EL (cell line): ENCODE data around the gene PRPF31.
"Not testable (repeated sequence)": the region's sequence is repeated elsewhere in the genome, so short reads cannot be mapped to it uniquely, and the experiment has no call there.

ENCODE experiments used
- DNase-seq: peaks from one replicate; pipeline ENCODE4 v3.0.0-alpha.2; 2016

Gene PRPF31

GRCh38 chr19:54115109-54116063 is at the start of gene PRPF31, which contains the start of gene TFPT:
Gene PRPF31 (plus strand): TSS chr19:54115754. CDS start chr19:54118279, 2,525 bp downstream.
Gene TFPT (minus strand): TSS chr19:54115657. CDS start chr19:54115269, 388 bp downstream.
- DNase-seq, result peak; percentile 98

GRCh38 chr19:54069470-54069869 is 46.1 kb upstream of the PRPF31 start:
- DNase-seq, result no peak

DNA sequence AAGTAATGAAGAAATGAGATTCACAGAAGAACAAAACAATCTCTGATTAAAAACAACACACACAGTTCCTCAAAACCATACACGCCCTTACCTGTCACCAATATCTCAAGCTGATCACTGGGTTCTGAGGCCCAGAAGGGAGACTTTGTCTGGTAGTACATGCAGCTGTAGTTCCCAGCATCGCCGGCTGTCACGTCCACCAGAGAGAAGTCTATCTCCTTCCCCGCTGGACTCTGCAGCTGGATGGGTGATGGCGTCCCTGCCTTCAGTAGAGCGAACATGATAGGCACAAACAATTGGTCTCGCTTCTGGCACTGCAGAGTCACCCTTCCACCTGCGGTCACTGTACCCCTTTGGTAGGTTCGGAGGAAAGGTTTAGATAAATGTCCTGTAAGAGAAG is 41.7 kb upstream of the PRPF31 start:
- no peak for DNase-seq

DNA sequence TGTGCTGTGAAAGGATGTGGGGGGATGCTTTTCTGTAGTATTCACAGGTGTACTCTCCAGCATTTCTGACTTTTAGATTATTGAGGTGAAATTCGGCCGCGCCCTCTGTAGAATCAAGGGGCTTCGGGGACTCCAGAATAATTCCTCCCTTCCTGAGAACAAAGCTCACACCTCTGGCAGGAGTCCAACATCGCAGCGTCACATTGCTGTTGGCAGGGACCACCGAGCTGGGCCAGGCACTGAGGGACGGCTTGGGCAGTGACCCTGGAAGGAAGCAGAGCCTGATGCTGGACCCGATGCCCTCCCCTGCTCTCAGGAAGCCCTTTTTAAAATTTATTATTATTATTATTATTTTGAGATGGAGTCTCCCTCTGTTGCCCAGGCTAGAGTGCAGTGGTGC is 40.7 kb upstream of the PRPF31 start:
- no peak for DNase-seq

GRCh38 chr19:54077334-54077733 is 38.2 kb upstream of the PRPF31 start:
- DNase-seq, result no peak

GRCh38 chr19:54081032-54081431 is 34.5 kb upstream of the PRPF31 start, which contains the start of gene TARM1:
Gene TARM1 (minus strand): TSS chr19:54081365. CDS start chr19:54081340, 25 bp downstream.
- DNase-seq, result no peak

GRCh38 chr19:54084410-54084809 is 31.1 kb upstream of the PRPF31 start:
- no peak for DNase-seq

DNA sequence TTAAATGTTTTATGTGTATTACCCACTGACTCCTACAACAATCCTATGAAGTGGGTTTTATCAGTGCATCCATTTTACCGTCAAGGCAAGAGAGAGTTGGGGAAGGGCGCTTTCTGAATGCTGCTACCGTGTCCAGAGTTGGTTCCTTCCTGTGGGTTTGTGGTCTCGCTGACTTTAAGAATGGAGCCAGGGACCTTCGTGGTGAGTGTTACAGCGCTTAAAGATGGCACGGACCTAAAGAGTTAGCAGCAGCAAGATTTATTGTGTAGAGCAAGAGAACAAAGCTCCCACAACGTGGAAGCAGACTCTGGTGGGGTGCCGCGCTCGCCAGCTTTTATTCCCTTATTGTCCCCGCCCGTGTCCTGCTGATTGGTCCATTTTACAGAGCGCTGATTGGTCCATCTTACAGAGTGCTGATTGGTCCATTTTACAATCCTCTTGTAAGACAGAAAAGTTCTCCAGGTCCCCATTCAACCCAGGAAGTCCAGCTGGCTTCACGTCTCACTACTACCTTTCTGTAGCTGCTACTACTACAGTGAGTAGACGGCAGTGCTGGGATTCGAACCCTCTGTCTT is 21.0 kb upstream of the PRPF31 start:
- DNase-seq, result no peak

- DNase-seq, result no peak
These were observed 20.3 kb upstream of the PRPF31 start for GRCh38 chr19:54095136-54095858.

- DNase-seq, result peak; percentile 61
These were observed 19.5 kb upstream of the PRPF31 start for GRCh38 chr19:54095859-54096616.

- DNase-seq, result peak; percentile 54
These were observed 18.9 kb upstream of the PRPF31 start for GRCh38 chr19:54096617-54097106.

DNA sequence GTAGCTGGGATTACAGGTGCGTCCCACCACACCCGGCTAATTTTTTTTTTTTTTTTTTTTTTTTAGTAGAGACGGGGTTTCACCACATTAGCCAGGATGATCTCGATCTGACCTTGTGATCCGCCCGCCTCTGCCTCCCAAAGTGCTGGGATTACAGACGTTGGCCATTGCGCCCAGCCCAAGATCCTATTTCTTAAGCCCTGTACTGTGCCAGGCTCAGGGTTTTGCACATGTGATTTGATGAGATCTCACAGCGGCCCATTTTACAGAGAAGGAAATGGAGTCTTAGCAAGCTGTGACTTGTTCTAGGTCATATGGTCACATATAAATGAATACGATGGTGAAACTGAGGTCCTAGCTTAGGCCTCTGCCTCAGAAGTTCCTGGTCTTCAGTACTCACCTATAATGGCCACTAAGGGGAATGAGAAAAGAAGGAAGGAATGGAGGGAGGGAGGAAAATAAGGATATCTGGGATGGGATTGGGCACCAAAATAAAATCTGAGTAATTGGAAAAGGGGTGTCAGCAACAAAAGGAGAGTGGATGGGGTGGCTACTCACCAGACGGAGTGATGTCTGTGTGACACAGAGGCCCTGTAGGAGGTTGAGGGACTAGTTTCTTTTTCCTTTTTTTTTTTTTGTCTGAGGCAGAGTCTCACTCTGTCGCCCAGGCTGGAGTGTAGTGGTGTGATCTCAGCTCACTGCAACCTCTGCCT is 16.2 kb upstream of the PRPF31 start:
- no peak for DNase-seq

DNA sequence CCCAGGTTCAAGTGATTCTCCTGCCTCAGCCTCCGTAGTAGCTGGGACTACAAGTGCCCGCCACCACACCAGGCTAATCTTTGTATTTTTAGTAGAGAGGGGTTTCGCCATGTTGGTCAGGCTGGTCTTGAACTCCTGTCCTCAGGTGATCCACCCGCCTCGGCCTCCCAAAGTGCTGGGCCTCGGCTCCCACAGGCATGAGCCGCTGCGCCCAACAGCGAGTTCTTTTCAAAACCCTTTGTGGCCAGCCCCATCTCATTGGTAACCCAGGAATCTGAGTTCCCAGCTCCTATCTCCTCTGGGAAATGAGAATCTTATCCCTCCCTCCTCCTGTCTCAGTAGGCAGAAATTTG is 15.7 kb upstream of the PRPF31 start:
- DNase-seq, result not testable (repeated sequence)

DNA sequence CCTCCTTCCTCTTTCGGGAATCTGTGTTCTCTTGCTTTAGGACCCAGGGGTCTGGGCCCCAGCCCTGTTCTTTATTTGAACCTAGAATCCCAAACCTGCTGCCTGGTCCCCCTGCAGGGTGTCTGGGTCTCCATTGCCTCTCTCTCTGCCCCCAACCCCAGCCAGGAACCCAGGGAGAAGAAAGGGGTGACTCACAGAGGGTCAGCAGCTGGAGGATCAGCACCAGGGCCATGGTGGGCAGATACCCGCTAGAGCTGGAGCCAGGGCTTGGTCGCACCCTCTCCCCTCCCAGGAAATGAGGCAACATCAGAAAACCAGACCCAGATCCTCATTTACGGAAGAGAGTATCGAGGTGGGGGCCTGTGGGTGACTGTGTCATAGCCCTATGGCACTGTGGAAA is 15.0 kb upstream of the PRPF31 start, which contains the start of gene OSCAR:
Gene OSCAR, minus strand, starts transcription at position 243 of the 400 bp plus-strand sequence. Its CDS starts 11 bp downstream, at position 232.
- DNase-seq, result peak; percentile 22

GRCh38 chr19:54102421-54103169 is 13.0 kb upstream of the PRPF31 start, which contains the start of gene NDUFA3:
Gene NDUFA3 (plus strand): TSS chr19:54102855. CDS start chr19:54102879, 24 bp downstream.
- peak; percentile 98 for DNase-seq

GRCh38 chr19:54104998-54105715 is 10.4 kb upstream of the PRPF31 start:
- DNase-seq, result no peak

DNA sequence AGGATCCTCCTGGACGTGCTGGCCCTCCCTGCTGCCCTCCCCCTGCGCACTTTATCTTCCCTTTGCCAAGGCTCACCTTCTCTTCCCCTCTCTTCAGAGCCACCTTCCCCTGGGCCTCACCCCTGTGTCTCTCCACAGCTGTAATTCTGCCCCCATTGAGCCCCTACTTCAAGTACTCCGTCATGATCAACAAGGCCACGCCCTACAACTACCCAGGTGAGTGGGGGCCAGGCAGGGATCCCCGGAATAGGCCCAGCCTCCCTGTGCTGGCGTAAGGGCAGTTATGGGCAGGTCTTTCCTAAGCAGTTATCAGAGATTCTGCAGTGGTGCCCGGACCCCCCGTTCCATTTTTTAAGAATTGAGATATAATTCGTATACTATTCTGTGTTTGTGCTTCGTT is 9.8 kb upstream of the PRPF31 start:
- DNase-seq, result no peak

DNA sequence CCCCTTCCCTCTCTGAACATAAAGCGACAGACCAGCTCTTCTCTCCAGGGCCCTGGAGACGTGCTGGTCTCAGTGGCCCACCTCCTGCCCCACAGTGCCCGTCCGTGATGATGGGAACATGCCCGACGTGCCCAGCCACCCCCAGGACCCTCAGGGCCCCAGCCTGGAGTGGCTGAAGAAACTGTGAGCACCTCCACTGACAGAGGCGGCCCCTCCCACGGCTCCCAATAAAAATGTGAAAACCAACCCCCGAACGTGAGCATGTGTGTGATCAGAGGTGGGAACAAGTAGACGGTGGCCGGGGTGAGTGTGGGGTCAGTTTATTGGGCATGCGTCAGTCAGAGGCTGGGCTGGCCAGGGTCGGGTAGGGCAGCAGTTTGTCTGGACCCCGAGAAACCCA is 8.8 kb upstream of the PRPF31 start:
- no peak for DNase-seq

- no peak for DNase-seq
These were observed 7.6 kb upstream of the PRPF31 start for GRCh38 chr19:54107876-54108490.

- no peak for DNase-seq
These were observed 7.1 kb upstream of the PRPF31 start for GRCh38 chr19:54108496-54108895.
